SK-N-SH treated with all-trans-retinoic acid at 6 μM for 48 hours (cell line): ENCODE results near the gene STARD3.

Experiments
- CSRNP3 ChIP-seq: fragments of 250-450 bp; sonication (Bioruptor Pico); IDR thresholded peaks from 2 replicates; pipeline ENCODE4 v1.5.1; 2021; ENCODE audit warnings: mild to moderate bottlenecking, moderate library complexity
- OSR1 ChIP-seq: fragments of 250-450 bp; sonication (Bioruptor Pico); IDR thresholded peaks from 2 replicates; pipeline ENCODE4 v1.8.0; 2022; ENCODE audit warnings: moderate library complexity, mild to moderate bottlenecking, inconsistent platforms
- PATZ1 ChIP-seq: fragments of 250-450 bp; sonication (Bioruptor Pico); IDR thresholded peaks from 2 replicates; pipeline ENCODE4 v1.8.0; 2020; ENCODE audit warnings: mild to moderate bottlenecking, moderate library complexity, borderline replicate concordance
- PPARA ChIP-seq: fragments of 250-450 bp; sonication (Bioruptor Pico); IDR thresholded peaks from 2 replicates; pipeline ENCODE4 v1.5.0; 2020; ENCODE audit warnings: mild to moderate bottlenecking, borderline replicate concordance
- RARB ChIP-seq: fragments of 250-450 bp; sonication (Bioruptor Pico); IDR thresholded peaks from 2 replicates; pipeline ENCODE4 v1.8.0; 2021; ENCODE audit warnings: mild to moderate bottlenecking, moderate library complexity
- SNAI2 ChIP-seq: fragments of 250-450 bp; sonication (Bioruptor Pico); IDR thresholded peaks from 2 replicates; pipeline ENCODE4 v1.5.0; 2020; ENCODE audit warnings: mild to moderate bottlenecking, moderate library complexity
- ZNF70 ChIP-seq: fragments of 450-650 bp; formaldehyde crosslinking; IDR thresholded peaks from 2 replicates; pipeline ENCODE4 v1.5.0; 2020; ENCODE audit warnings: mild to moderate bottlenecking, moderate library complexity

GRCh38 chr17:39658760-39659159, 21.8 kb downstream of the STARD3 start:
- TF ChIP-seq PPARA (CRISPR knock-in tag) (no peak), ZNF70 (CRISPR knock-in tag) (no peak), SNAI2 (CRISPR knock-in tag) (no peak), PATZ1 (CRISPR knock-in tag) (no peak), CSRNP3 (CRISPR knock-in tag) (no peak), RARB (CRISPR knock-in tag) (no peak), OSR1 (CRISPR knock-in tag) (no peak)
